ENCODE results near the gene GRIK3.
"Not testable (repeated sequence)": the region's sequence is repeated elsewhere in the genome, so short reads cannot be mapped to it uniquely, and the experiment has no call there.

Gene GRIK3

DNA sequence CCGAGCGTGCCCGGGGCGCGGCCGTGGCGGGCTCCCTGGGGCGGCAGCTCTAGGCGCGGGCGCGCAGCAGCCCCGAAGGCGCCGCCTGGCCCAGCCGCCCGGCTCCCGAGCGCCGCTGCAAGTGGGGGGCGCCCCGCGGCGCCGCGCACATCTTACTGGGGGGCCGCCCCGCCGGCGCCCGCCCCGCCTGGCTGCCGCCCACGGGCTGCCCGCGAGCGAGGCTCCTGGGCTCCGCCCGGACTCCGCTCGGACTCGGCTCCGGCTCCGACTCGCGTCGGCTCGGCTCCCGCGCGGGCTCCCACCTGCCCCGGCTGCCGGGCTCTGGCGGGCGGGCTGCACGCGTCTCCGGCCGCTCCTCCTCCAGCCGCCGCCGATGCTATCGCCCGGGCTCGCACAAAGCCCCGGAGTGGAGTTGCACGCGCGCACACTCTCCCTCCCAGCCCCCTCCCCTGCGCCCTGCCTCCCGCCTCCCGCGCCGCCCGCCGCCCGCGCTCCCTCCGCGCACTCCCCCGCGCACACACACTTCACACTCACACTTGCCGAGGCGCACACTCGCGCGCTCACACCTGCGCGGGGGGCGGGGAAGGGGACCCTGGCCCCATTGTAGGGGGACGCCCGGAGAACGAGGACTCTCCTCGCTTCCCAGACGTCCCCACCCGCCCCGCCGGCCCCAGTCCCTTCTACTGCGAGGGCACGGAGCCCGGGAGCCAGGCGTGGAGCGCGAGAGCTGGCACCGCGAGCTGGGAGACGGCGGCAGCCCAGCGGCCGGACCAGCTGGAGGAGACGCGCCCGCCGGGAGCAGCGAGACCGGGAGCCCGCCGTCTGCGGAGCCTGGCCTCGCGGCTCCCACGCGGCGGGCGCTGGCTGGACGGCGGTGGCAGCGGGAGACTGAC lies at the start of gene GRIK3:
TSS of gene GRIK3 (minus strand) at position 395 of the 893 bp plus-strand sequence. CDS start 407 bp downstream, outside the sequence.
- no peaks in the 10 kb centered on the region for H3K9me2 ChIP-seq (replicated peaks; ENCODE audit: low read depth, low read length)
- H3K79me2 ChIP-seq (ENCODE audit: insufficient read depth, low read length): no peaks in the 10 kb centered on the region
- no peak within 1 kb of the TSS for H2AFZ ChIP-seq (ENCODE audit: low read length)
- H3F3A ChIP-seq (ENCODE audit: low read depth): no peaks in the 10 kb centered on the region
- no peak within 1 kb of the TSS for H3K9ac ChIP-seq (ENCODE audit: low read depth, low read length, poor library complexity, severe bottlenecking)
- H3K9me3 ChIP-seq (ENCODE audit: insufficient read depth, low read depth, low read length): no peaks in the 10 kb centered on the region
- no peak within 1 kb of the TSS for H3K4me3 ChIP-seq (ENCODE audit: low read length, poor library complexity, severe bottlenecking)
- H3K4me1 ChIP-seq (ENCODE audit: insufficient read depth, low read length, poor library complexity, severe bottlenecking): no peaks in the 10 kb centered on the region
- H4K20me1 ChIP-seq (ENCODE audit: insufficient read depth, low read length, poor library complexity, severe bottlenecking): no peaks in the 10 kb centered on the region
- TF ChIP-seq EZH2phosphoT487 (IDR thresholded peaks at IDR 0.05; ENCODE audit: borderline replicate concordance): no peak
- TF ChIP-seq, protein P1, sequence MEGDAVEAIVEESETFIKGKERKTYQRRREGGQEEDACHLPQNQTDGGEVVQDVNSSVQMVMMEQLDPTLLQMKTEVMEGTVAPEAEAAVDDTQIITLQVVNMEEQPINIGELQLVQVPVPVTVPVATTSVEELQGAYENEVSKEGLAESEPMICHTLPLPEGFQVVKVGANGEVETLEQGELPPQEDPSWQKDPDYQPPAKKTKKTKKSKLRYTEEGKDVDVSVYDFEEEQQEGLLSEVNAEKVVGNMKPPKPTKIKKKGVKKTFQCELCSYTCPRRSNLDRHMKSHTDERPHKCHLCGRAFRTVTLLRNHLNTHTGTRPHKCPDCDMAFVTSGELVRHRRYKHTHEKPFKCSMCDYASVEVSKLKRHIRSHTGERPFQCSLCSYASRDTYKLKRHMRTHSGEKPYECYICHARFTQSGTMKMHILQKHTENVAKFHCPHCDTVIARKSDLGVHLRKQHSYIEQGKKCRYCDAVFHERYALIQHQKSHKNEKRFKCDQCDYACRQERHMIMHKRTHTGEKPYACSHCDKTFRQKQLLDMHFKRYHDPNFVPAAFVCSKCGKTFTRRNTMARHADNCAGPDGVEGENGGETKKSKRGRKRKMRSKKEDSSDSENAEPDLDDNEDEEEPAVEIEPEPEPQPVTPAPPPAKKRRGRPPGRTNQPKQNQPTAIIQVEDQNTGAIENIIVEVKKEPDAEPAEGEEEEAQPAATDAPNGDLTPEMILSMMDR (conservative IDR thresholded peaks at IDR 0.05; ENCODE audit: low read length): no peak
- no peaks in the 10 kb centered on the region for H3K27me3 ChIP-seq (ENCODE audit: insufficient read depth, low read length, poor library complexity, severe bottlenecking)
- no peak within 1 kb of the TSS for H3K4me2 ChIP-seq (ENCODE audit: low read depth, low read length, poor library complexity, severe bottlenecking)
- H3K36me3 ChIP-seq (ENCODE audit: insufficient read depth, low read length): no peaks in the 10 kb centered on the region

DNA sequence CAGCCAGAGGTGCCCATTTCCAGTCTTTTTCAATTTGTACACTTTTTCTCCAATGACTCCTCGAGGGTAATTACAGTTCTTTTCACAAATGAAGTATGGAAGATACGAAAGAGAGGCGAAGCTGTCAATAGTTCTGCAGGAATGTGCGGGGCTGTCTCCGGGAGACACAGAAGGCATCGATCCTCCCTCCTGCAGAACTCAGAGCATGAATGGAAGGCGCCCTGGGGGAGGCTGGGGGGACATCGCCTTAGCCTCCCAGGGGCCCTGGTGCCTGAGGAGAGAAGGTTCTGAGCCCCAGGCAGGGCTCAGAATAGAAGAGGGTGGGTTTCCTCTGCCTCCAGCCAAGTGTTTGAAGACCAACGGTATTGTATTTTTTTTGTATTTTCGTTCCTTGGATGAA lies 49.7 kb upstream of the GRIK3 start:
- H3K27me3 ChIP-seq (ENCODE audit: insufficient read depth, low read length, poor library complexity, severe bottlenecking): no peaks in the 10 kb centered on the region
- H3K79me2 ChIP-seq (ENCODE audit: insufficient read depth, low read length): no peaks in the 10 kb centered on the region
- no peaks in the 10 kb centered on the region for H3K4me1 ChIP-seq (ENCODE audit: insufficient read depth, low read length, poor library complexity, severe bottlenecking)
- no peak overlapping the region for H2AFZ ChIP-seq (ENCODE audit: low read length)
- H3K4me3 ChIP-seq (ENCODE audit: low read length, poor library complexity, severe bottlenecking): no peak overlapping the region
- no peak overlapping the region for H3K4me2 ChIP-seq (ENCODE audit: low read depth, low read length, poor library complexity, severe bottlenecking)
- no peaks in the 10 kb centered on the region for H3K36me3 ChIP-seq (ENCODE audit: insufficient read depth, low read length)
- H3K9me3 ChIP-seq (ENCODE audit: insufficient read depth, low read depth, low read length): no peaks in the 10 kb centered on the region; the same call in 1 of the 2 replicates
- H3K9me2 ChIP-seq (replicated peaks; ENCODE audit: low read depth, low read length): no peaks in the 10 kb centered on the region
- TF ChIP-seq, protein P1 (conservative IDR thresholded peaks at IDR 0.05; ENCODE audit: low read length): no peak
- TF ChIP-seq EZH2phosphoT487 (IDR thresholded peaks at IDR 0.05; ENCODE audit: borderline replicate concordance): no peak
- H4K20me1 ChIP-seq (ENCODE audit: insufficient read depth, low read length, poor library complexity, severe bottlenecking): no peaks in the 10 kb centered on the region
- no peak overlapping the region for H3K9ac ChIP-seq (ENCODE audit: low read depth, low read length, poor library complexity, severe bottlenecking)
- no peaks in the 10 kb centered on the region for H3F3A ChIP-seq (ENCODE audit: low read depth)

DNA sequence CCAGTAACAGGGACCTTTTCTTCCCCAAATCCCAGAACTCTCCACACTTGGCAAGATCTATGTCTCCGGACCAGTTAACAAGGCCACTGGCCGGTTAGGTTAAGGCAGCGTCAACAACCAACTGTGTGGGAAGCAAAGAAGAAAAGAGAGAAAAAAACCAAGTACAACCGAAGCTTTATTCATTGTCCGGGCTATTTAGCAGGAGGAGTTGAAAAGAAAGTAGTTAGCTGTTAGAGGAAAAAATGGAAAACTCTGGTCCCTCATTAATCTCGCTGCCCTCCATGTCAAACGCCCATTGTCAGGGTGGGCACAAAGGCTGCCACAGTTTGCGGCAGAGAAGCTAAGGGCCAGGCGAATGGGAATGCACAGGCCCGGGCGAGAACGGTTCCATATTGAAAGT lies 49.3 kb upstream of the GRIK3 start:
- Histone ChIP-seq H3K9me3 (ENCODE audit: insufficient read depth, low read depth, low read length) (no peaks in the 10 kb centered on the region; the same call in 1 of the 2 replicates), H3K9ac (ENCODE audit: low read depth, low read length, poor library complexity, severe bottlenecking) (no peak overlapping the region), H3K4me2 (ENCODE audit: low read depth, low read length, poor library complexity, severe bottlenecking) (no peak overlapping the region), H3K27me3 (ENCODE audit: insufficient read depth, low read length, poor library complexity, severe bottlenecking) (no peaks in the 10 kb centered on the region), H3K9me2 (replicated peaks; ENCODE audit: low read depth, low read length) (no peaks in the 10 kb centered on the region), H3F3A (ENCODE audit: low read depth) (no peaks in the 10 kb centered on the region), H3K4me1 (ENCODE audit: insufficient read depth, low read length, poor library complexity, severe bottlenecking) (no peaks in the 10 kb centered on the region), H2AFZ (ENCODE audit: low read length) (no peak overlapping the region), H3K4me3 (ENCODE audit: low read length, poor library complexity, severe bottlenecking) (no peak overlapping the region), H4K20me1 (ENCODE audit: insufficient read depth, low read length, poor library complexity, severe bottlenecking) (no peaks in the 10 kb centered on the region), H3K79me2 (ENCODE audit: insufficient read depth, low read length) (no peaks in the 10 kb centered on the region), H3K36me3 (ENCODE audit: insufficient read depth, low read length) (no peaks in the 10 kb centered on the region)
- TF ChIP-seq, protein P1 (conservative IDR thresholded peaks at IDR 0.05; ENCODE audit: low read length): no peak
- no peak for TF ChIP-seq EZH2phosphoT487 (IDR thresholded peaks at IDR 0.05; ENCODE audit: borderline replicate concordance)

DNA sequence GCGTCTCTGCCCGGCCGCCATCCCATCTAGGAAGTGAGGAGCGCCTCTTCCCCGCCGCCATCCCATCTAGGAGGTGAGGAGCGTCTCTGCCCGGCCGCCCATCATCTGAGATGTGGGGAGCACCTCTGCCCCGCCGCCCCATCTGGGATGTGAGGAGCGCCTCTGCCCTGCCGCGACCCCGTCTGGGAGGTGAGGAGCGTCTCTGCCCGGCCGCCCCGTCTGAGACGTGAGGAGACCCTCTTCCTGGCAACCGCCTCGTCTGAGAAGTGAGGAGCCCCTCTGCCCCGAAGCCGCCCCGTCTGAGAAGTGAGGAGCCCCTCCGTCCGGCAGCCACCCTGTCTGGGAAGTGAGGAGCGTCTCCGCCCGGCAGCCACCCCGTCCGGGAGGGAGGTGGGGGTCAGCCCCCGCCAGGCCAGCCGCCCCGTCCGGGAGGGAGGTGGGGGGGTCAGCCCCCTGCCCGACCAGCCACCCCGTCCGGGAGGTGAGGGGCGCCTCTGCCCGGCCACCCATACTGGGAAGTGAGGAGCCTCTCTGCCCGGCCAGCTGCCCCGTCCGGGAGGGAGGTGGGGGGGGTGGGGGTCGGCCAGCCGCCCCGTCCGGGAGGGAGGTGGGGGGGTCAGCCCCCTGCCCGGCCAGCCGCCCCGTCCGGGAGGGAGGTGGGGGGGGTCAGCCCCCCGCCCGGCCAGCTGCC lies 46.1 kb upstream of the GRIK3 start:
- H3K27me3 ChIP-seq (ENCODE audit: insufficient read depth, low read length, poor library complexity, severe bottlenecking); H3K79me2 ChIP-seq (ENCODE audit: insufficient read depth, low read length); H3K4me1 ChIP-seq (ENCODE audit: insufficient read depth, low read length, poor library complexity, severe bottlenecking); H3K9me3 ChIP-seq (ENCODE audit: insufficient read depth, low read depth, low read length); H3K36me3 ChIP-seq (ENCODE audit: insufficient read depth, low read length); H3K9ac ChIP-seq (ENCODE audit: low read depth, low read length, poor library complexity, severe bottlenecking); H3K4me3 ChIP-seq (ENCODE audit: low read length, poor library complexity, severe bottlenecking); H2AFZ ChIP-seq (ENCODE audit: low read length); H3K9me2 ChIP-seq (replicated peaks; ENCODE audit: low read depth, low read length); H3F3A ChIP-seq (ENCODE audit: low read depth); H4K20me1 ChIP-seq (ENCODE audit: insufficient read depth, low read length, poor library complexity, severe bottlenecking); H3K4me2 ChIP-seq (ENCODE audit: low read depth, low read length, poor library complexity, severe bottlenecking): not testable (repeated sequence)

All from Loucy (cell line).